ENCODE measurements around the gene ROR1. TPM values are rescaled to one million over a fixed set of nuclear protein-coding genes. Genes with fewer than 3 reads are reported as not detected.

ROR1 gene
- total RNA-seq, 1 experiment from 2014 or later = 2.7 TPM

DNA sequence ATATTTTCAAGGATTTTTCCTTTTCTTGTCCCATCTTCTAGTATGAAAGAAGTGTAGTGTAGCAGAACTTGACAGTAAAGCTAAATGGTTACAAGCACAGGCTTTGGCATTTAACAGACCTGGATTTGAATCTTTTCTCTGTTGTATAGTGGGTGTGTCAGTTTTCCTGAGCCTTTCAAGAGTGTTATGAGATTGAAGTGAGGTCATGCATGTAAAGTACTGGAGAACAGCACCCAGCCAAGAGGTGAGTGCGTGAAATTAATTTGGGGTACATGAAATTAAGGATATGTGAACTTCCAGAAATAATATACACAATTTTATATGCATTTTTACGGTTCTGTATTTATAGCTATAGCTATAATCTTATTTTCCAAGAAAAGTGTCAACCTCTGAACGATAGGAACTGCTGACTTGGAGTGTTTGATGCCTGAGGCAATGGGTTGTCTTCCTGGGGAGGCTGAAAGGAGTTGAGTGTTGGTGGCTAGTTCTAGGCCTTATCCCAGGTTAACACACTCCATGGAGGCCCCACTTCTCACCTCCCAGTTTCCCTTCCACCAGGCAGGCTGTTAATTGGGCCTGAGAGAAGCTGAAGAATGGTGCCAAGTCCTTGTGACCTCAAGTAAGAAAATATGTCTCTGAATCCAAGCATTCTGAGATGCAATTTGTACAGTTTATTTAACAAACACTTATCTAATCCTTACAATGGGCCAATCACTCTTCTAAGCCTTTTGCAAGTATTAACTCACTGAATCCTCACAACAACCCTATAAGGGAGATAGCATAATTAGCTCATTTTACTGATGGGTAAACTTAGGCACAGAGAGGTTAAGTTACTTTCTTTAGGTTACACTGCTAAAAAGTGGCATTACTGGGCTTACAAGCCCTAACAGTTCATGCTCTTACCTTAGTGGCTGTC lies 4.4 kb downstream of the ROR1 start:
- DNase-seq (ENCODE audit: low read depth, low spot score) (no peak), ATAC-seq (no peak)
- Histone ChIP-seq H3K9me3 (ENCODE audit: control insufficient read depth in 1 of 2, insufficient read depth in 1 of 2, low read depth in 1 of 2, low read length in 2 of 2) (no peaks in the 10 kb centered on the region), H3K9ac (ENCODE audit: low read length) (no peak overlapping the region), H2AFZ (ENCODE audit: low read depth, low read length, poor library complexity, severe bottlenecking) (no peak overlapping the region), H3K4me1 (ENCODE audit: control insufficient read depth in 1 of 2, insufficient read depth in 2 of 2, low read length in 2 of 2) (peaks cover 5 to 11% of the 10 kb centered on the region in 2 experiments; a peak in 3 of 4 replicates), H3K27me3 (ENCODE audit: insufficient read depth, low read length) (no peaks in the 10 kb centered on the region), H3K27ac (ENCODE audit: low read depth, low read length) (no peak overlapping the region), H4K20me1 (ENCODE audit: insufficient read depth) (no peaks in the 10 kb centered on the region), H3K9me2 (ENCODE audit: insufficient read depth) (no peaks in the 10 kb centered on the region), H3K4me2 (ENCODE audit: low read length) (no peak overlapping the region), H3K79me2 (ENCODE audit: insufficient read depth, low read length) (no peaks in the 10 kb centered on the region), H3K4me3 (replicated peaks in 1 of 2; ENCODE audit: low read depth in 1 of 2, low read length in 2 of 2) (no peak overlapping the region), H3K36me3 (ENCODE audit: control insufficient read depth in 1 of 2, insufficient read depth in 2 of 2, low read length in 2 of 2) (no peaks in the 10 kb centered on the region)
- TF ChIP-seq, protein P1, sequence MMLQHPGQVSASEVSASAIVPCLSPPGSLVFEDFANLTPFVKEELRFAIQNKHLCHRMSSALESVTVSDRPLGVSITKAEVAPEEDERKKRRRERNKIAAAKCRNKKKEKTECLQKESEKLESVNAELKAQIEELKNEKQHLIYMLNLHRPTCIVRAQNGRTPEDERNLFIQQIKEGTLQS (IDR thresholded peaks at IDR 0.05) = no peak
- intact Hi-C loops (cut with micrococcal nuclease) = loop anchor here (10.0 kb wide), 2 partner anchors 137 to 153 kb away; no protein-coding TSS in a partner anchor
- BruUV-seq (replicated peaks) = no TSS peak
- RAD21 ChIA-PET (ENCODE audit: low non-redundant PET in 1 of 2, low total read pairs in 2 of 2, uncharacterized antibody in 2 of 2, unreplicated experiment in 2 of 2) = no interaction called here
- POLR2A ChIA-PET = no interaction called here
- CTCF ChIA-PET = interaction anchor here (0.9 kb wide), 1 partner anchor 86 kb away, joined by 4 read pairs; no protein-coding TSS in a partner anchor

DNA sequence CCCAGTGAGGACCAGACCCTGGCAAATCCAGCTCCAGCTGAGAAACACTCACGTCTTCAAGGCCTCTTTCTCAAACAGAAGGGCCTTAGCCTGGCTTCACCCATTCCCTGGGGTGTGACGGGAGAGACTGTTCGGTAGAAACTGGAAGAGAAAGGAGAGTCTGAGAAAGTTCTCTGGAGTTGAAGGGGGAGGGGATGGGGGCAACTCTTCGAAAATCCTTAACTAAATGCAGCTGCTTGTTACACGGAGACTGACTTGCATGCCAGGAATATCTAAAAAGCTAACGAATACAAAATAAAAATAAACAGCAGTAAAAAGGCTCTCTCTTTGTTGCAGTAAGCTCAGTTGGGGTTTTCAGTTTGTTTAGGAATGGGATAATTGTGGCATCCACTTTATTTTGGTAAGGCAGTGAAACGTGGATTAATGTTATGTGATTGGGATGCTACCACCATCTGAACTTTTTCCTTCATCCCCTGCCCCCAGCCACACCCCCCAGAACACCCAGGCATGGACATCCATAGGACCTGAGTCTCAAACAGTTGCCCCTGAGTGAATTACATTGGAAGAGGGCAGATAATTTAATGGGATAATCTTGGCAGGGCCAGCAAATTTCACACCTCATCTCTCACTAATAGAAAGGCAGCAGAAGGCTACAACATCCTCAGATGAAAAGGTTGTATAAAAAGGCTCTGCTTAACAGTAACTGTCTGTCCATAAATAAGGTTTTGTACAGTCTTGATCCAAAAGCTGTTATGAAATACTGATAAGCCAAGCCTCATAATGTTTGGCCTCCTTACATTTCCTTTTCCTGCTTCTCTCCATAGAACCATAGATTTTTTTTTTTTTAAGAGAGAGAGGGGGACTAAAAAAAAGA lies 5.8 kb downstream of the ROR1 start:
- no peak for ATAC-seq
- DNase-seq (ENCODE audit: low read depth, low spot score) = no peak
- ChIA-PET RAD21 (ENCODE audit: low non-redundant PET in 1 of 2, low total read pairs in 2 of 2, uncharacterized antibody in 2 of 2, unreplicated experiment in 2 of 2) (no interaction called here), CTCF (no interaction called here), POLR2A (no interaction called here)
- TF ChIP-seq POLR2AphosphoS5 (IDR thresholded peaks at IDR 0.05; ENCODE audit: low read depth, low read length) (no peak), RAD21 (IDR thresholded peaks at IDR 0.05; ENCODE audit: low read depth) (no peak), ZFX (IDR thresholded peaks at IDR 0.05) (no peak), EZH2 (IDR thresholded peaks at IDR 0.05) (no peak), POLR2A (IDR thresholded peaks at IDR 0.05; ENCODE audit: borderline replicate concordance, extremely low read depth, insufficient read depth, insufficient read length) (no peak), ELF1 (IDR thresholded peaks at IDR 0.05; ENCODE audit: borderline replicate concordance, low read depth) (no peak)
- TF ChIP-seq, protein P2, sequence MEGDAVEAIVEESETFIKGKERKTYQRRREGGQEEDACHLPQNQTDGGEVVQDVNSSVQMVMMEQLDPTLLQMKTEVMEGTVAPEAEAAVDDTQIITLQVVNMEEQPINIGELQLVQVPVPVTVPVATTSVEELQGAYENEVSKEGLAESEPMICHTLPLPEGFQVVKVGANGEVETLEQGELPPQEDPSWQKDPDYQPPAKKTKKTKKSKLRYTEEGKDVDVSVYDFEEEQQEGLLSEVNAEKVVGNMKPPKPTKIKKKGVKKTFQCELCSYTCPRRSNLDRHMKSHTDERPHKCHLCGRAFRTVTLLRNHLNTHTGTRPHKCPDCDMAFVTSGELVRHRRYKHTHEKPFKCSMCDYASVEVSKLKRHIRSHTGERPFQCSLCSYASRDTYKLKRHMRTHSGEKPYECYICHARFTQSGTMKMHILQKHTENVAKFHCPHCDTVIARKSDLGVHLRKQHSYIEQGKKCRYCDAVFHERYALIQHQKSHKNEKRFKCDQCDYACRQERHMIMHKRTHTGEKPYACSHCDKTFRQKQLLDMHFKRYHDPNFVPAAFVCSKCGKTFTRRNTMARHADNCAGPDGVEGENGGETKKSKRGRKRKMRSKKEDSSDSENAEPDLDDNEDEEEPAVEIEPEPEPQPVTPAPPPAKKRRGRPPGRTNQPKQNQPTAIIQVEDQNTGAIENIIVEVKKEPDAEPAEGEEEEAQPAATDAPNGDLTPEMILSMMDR (IDR thresholded peaks at IDR 0.05 in 2 of 3, conservative IDR thresholded peaks at IDR 0.05 in 1 of 3; ENCODE audit: borderline replicate concordance in 1 of 3, insufficient read depth in 1 of 3, low read depth in 2 of 3, low read length in 2 of 3) = no peak
- H2AFZ ChIP-seq (ENCODE audit: low read depth, low read length, poor library complexity, severe bottlenecking) = no peak overlapping the region
- intact Hi-C loops (cut with micrococcal nuclease) = loop anchor here (10.0 kb wide), 2 partner anchors 135 to 155 kb away; no protein-coding TSS in a partner anchor
- no TSS peak for BruUV-seq (replicated peaks)
- no peak overlapping the region for H3K9ac ChIP-seq (ENCODE audit: low read length)
- H3K79me2 ChIP-seq (ENCODE audit: insufficient read depth, low read length) = no peaks in the 10 kb centered on the region
- no peaks in the 10 kb centered on the region for H3K27me3 ChIP-seq (ENCODE audit: insufficient read depth, low read length)
- no peak overlapping the region for H3K4me2 ChIP-seq (ENCODE audit: low read length)
- H3K9me3 ChIP-seq (ENCODE audit: control insufficient read depth in 1 of 2, insufficient read depth in 1 of 2, low read depth in 1 of 2, low read length in 2 of 2) = no peaks in the 10 kb centered on the region
- no peaks in the 10 kb centered on the region for H4K20me1 ChIP-seq (ENCODE audit: insufficient read depth)
- no peaks in the 10 kb centered on the region for H3K9me2 ChIP-seq (ENCODE audit: insufficient read depth)
- H3K4me1 ChIP-seq (ENCODE audit: control insufficient read depth in 1 of 2, insufficient read depth in 2 of 2, low read length in 2 of 2) = peaks cover 2 to 6% of the 10 kb centered on the region in 2 experiments; a peak in 1 of 4 replicates
- no peaks in the 10 kb centered on the region for H3K36me3 ChIP-seq (ENCODE audit: control insufficient read depth in 1 of 2, insufficient read depth in 2 of 2, low read length in 2 of 2)
- H3K4me3 ChIP-seq (replicated peaks in 1 of 2; ENCODE audit: low read depth in 1 of 2, low read length in 2 of 2) = no peak overlapping the region
- no peak overlapping the region for H3K27ac ChIP-seq (ENCODE audit: low read depth, low read length)

Measured in HCT116 (cell line).